Astrocyte of the hippocampus (primary cell): ENCODE data around the gene CDH2.
"Not testable (repeated sequence)": the region's sequence is repeated elsewhere in the genome, so short reads cannot be mapped to it uniquely, and the experiment has no call there.

Experiments
- DNase-seq: peaks from one replicate; pipeline ENCODE4 v3.0.0; 2011; ENCODE audit warnings: low read depth, low spot score

The CDH2 gene

DNA sequence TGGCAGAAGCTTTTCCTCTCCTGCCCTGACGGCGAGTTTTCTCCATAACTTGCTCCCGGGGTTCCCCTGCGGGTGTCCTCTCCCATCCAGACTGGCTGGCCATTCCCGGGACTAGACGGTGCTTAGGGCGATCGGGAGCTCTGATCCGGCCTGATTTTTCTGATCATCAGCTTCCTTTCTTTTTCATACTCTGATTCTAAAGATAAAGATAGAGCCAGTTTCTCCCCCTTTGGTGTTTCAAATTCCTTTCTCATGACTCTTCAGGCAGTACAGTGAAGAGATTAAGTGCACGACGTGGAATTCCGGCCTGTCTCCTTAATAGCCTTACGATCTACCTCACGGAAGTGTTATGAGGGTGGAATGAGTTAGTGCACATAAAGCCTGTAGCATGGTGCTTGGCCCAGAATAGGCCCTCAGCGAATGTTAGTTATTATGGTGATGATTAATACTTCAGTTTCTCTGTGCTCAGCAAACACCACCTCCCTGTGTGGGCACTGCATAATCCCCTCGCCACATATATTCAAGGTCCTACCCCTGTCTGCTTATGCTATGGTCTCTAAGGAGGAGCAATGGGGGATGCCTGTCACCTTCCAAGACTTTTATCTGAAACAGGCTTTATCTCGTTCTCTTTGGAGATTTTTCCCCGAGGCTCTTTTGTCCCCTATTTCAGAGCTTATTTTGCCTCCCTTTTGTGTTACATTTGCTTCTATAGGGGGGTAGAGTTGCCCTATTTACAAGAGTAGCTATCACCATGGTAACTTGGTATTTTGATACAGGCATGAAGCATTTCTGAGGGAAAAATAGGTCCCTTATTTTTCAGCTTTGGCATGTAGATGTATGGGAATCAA is 254.8 kb downstream of the CDH2 start:
- peak; percentile 90 for DNase-seq

DNA sequence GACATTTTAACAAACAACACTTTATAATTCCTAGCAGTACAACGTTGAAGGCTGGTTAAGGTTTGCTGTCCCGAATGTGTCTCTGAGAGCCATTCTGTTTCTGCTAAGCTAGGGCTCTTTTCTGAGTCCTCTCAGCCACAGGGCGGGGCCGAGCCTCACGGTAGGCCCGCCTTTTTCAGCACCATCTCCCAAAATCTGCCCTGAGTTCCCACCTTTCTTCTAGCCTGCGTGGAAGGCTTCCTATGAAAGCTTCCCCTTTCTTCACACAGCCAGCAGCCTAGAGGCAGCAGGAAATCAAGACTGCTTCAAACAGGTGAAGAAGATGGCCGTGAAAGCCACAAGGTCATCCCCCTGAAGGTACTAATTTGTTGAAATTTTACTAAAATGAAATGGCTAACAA is 255.5 kb downstream of the CDH2 start:
- DNase-seq = peak; percentile 60

DNA sequence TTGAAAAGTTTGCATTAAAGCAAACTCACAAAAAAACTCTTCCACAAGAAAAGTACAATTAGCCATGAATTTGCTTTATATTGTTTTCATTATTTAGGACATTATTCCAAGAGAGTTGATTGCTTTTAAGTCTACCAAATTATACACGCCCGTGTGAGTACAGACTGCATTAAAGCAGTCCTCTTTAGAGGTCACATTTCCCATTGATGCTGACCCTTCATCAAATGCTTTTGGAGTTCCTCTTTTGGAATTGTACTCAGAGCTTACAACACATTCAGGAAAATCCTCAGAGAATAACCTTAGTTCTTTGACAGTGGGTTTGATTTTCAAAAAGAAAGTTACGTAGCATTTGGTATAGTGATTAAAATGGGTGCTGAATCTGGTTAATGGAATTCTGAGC is 256.1 kb downstream of the CDH2 start:
- DNase-seq = peak; percentile 11

DNA sequence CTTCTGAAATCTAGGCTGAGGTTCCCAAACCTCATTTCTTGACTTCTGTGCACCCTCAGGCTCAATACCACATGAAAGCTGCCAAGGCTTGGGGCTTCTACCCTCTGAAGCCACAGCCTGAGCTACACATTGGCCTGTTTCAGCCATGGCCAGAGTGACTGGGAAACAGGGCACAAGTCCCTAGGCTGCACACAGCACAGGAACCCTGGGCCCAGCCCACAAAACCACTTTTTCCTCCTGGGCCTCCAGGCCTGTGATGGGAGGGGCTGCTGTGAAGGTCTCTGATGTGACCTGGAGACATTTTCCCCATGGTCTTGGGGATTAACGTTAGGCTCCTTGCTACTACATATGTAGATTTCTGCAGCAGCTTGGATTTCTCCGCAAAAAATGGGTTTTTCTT is 270.7 kb downstream of the CDH2 start:
- not testable (repeated sequence) for DNase-seq

DNA sequence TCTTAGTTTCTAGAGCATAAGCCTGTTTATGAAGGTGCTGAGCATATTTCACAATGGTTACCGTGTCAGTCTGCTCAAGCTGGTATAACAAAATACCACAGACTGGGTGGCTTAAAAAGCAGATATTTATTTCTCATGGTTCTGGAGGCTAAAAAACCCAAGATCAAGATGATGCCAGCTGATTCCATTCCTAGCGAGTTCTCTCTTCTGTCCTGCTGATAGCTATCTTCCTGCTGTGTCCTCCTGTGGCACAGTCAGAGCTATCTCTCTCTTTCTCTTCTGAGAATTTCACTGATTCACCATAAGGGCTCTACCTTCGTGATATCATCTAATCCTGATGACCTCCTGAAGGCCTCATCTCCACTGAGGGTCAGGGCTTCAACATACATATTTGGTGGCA is 273.0 kb downstream of the CDH2 start:
- DNase-seq = no peak

DNA sequence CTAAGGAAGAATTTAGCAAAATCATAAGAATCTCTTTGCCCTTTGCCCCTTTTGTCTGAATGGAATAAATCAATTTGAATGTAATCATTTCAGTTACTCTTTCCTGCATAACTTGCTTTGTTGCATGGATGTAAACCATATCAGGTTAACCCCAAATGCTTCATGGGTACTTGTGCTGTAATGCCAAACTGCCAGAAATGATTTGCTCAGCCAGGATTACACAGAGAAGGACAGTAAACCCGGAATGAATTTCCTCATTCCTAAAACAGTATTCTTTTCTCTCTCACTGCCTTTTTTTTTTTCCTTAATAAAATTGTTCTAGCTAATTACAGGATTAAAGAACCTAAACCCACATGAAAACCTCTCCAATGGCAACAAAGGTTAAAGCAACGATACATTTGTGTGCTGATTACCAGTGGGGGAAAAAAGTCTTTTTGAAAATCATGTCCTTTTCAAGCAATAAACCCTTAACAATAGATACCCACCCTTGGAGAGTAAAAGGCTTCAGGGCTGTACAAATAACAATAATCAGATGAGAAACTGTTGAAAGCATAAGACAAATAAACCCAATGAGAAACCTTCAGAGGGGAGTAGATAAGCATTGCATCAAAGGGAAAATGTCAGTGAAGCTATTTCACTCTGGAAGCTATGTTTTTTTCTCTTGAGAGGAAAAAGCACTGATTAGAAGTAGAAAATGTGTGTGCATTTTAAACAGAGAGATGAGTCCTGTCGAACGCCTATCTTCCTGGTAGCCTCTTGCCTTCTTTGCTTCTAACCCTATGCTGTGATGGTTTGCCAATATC is 275.3 kb downstream of the CDH2 start:
- DNase-seq = no peak
